Kidney capillary endothelial cell (primary cell): ENCODE measurements around the gene OSTM1.
A peak's percentile ranks its signal among the peaks of the same experiment; 100 is the strongest.

Experiments
- DNase-seq: peaks from one replicate; pipeline ENCODE4 v3.0.0-alpha.2; 2018; ENCODE audit warnings: low spot score

OSTM1 gene

GRCh38 chr6:108074359-108075144, at the start of gene OSTM1:
OSTM1 (minus strand) TSS chr6:108074741; CDS start chr6:108074651, 90 bp downstream.
- peak; percentile 87 for DNase-seq

- DNase-seq: no peak
Measured at GRCh38 chr6:108123946-108124345, 49.4 kb upstream of the OSTM1 start.

GRCh38 chr6:108123481-108123929, 49.0 kb upstream of the OSTM1 start:
- DNase-seq: no peak

- no peak for DNase-seq
Measured at GRCh38 chr6:108121612-108122011, 47.1 kb upstream of the OSTM1 start.

GRCh38 chr6:108120311-108120710, 45.8 kb upstream of the OSTM1 start:
- no peak for DNase-seq

GRCh38 chr6:108119769-108120141, 45.2 kb upstream of the OSTM1 start:
- no peak for DNase-seq

GRCh38 chr6:108118810-108119768, 44.5 kb upstream of the OSTM1 start:
- DNase-seq: no peak

- no peak for DNase-seq
Measured at GRCh38 chr6:108118359-108118724, 43.8 kb upstream of the OSTM1 start.

GRCh38 chr6:108117427-108118358, 43.2 kb upstream of the OSTM1 start:
- no peak for DNase-seq

- DNase-seq: no peak
Measured at GRCh38 chr6:108116546-108117426, 42.2 kb upstream of the OSTM1 start.

GRCh38 chr6:108115598-108116058, 41.1 kb upstream of the OSTM1 start:
- DNase-seq: no peak

GRCh38 chr6:108114841-108115597, 40.5 kb upstream of the OSTM1 start:
- DNase-seq: peak; percentile 27

GRCh38 chr6:108113557-108114519, 39.3 kb upstream of the OSTM1 start:
- peak; percentile 50 for DNase-seq

GRCh38 chr6:108108374-108108773, 33.8 kb upstream of the OSTM1 start:
- DNase-seq: no peak

GRCh38 chr6:108107102-108107501, 32.6 kb upstream of the OSTM1 start:
- no peak for DNase-seq

GRCh38 chr6:108106694-108107093, 32.2 kb upstream of the OSTM1 start:
- no peak for DNase-seq

- DNase-seq: no peak
Measured at GRCh38 chr6:108106261-108106660, 31.7 kb upstream of the OSTM1 start.

- no peak for DNase-seq
Measured at GRCh38 chr6:108105571-108105970, 31.0 kb upstream of the OSTM1 start.

- no peak for DNase-seq
Measured at GRCh38 chr6:108102965-108103364, 28.4 kb upstream of the OSTM1 start.
